Heart left ventricle (tissue), 16 donors: Measurements from ENCODE around the gene PRPF18. TPM values are rescaled to one million over a fixed set of nuclear protein-coding genes. Genes with fewer than 3 reads are reported as not detected.
A peak's percentile ranks its signal among the peaks of the same experiment; 100 is the strongest.

Experiments used
- ATAC-seq, 4 donors: fragments of 200-7000 bp; cut with Tn5 transposase; one replicate each; pipeline ENCODE4 v1.9.1; 2020 to 2022; ENCODE audit warnings: moderate library complexity in 4 of 4, mild to moderate bottlenecking in 3 of 4, moderate number of reproducible peaks in 1 of 4
- DNase-seq, 5 donors: peaks; one replicate each; pipeline ENCODE4 v3.0.0-alpha.2; 2020
- H3K27ac ChIP-seq, 12 donors: fragments of 200-600 bp; sonication (generic) in 4 of 12; one replicate each; pipeline versions ENCODE4 v1.5.0 to v1.8.0; 2016 to 2022; ENCODE audit warnings: mild to moderate bottlenecking in 2 of 12
- H3K27me3 ChIP-seq, 9 donors: fragments of 200-600 bp; sonication (generic) in 2 of 9; one replicate each; pipeline versions ENCODE4 v1.5.1 to v1.8.0; 2016 to 2022; ENCODE audit warnings: mild to moderate bottlenecking in 3 of 9
- H3K36me3 ChIP-seq, 9 donors: fragments of 200-600 bp; sonication (generic) in 2 of 9; one replicate each; pipeline versions ENCODE4 v1.5.0 to v1.8.0; 2018 to 2022; ENCODE audit warnings: mild to moderate bottlenecking in 2 of 9
- H3K4me1 ChIP-seq, 12 donors: fragments of 200-600 bp; sonication (generic) in 4 of 12; one replicate each; pipeline versions ENCODE4 v1.5.0 to v1.8.0; 2016 to 2022; ENCODE audit warnings: mild to moderate bottlenecking in 3 of 12
- H3K4me3 ChIP-seq, 12 donors: fragments of 200-600 bp; sonication (generic) in 4 of 12; one replicate each; pipeline versions ENCODE4 v1.5.0 to v1.8.0; 2017 to 2022; ENCODE audit warnings: mild to moderate bottlenecking in 9 of 12, moderate library complexity in 4 of 12
- H3K9me3 ChIP-seq, 12 donors: fragments of 200-600 bp; sonication (generic) in 4 of 12; one replicate each; pipeline versions ENCODE4 v1.5.0 to v1.8.0; 2016 to 2022; ENCODE audit warnings: mild to moderate bottlenecking in 1 of 12
- POLR2A ChIP-seq, 2 donors: fragments of 450-650 bp; IDR thresholded peaks; one replicate each; pipeline ENCODE4 v1.6.1; 2017; ENCODE audit warnings: antibody characterized with exemption in 2 of 2, mild to moderate bottlenecking in 2 of 2, moderate library complexity in 2 of 2
- whole genome bisulfite sequencing, 4 donors: extraction: QIAGEN DNeasy Blood & Tissue Kit in 2 of 4; methylation state at CpG; one replicate each; pipeline versions ENCODE4 v1.1.5 to v1.1.7; 2013 to 2018; 5-methylcytosine and 5-hydroxymethylcytosine counted together
- intact Hi-C, 10 donors: fragments of 100-400 bp; cut with DNase I; formaldehyde crosslinking; loops; one replicate each; pipeline versions ENCODE4 v1.11.1 to v1.14.2; 2022
- polyA plus RNA-seq, 2 donors: library from polyadenylated mRNA; stranded (reverse); fragments of 200-250 nt; gene quantifications; one replicate each; pipeline ENCODE4 v1.2.3, GENCODE V29; 2013
- total RNA-seq, 9 donors: library from RNA; depleted of rRNA in 2 of 9; stranded (reverse); fragments of >200 nt in 2 of 9; fragmentation: NEBNext Ultra II Directional in 3 of 9; extraction: Animal tissue kit (Norgen Biotek cat#: 25700) in 3 of 9; gene quantifications; one replicate each; pipeline versions ENCODE4 v1.1.0 to v1.2.4, GENCODE V29; 2016 to 2023
- TF ChIP-seq, protein P1 (sequence below), 12 donors: fragments of 200-600 bp; sonication (generic) in 4 of 12; IDR thresholded peaks; one replicate each; pipeline versions ENCODE4 v1.5.0 to v1.8.0; 2018 to 2022; ENCODE audit warnings: antibody characterized with exemption in 12 of 12, mild to moderate bottlenecking in 5 of 12
- donor health status: ischemic (EF 13 %, LVEDD 7.1; RV severe dilation, severe dysfunction).
- donor health status: healthy with polysubstance abuse.
- donor health status: DM: no; HTN: yes; CAD: no.
- donor health status: DM: no; HTN: no; CAD: no.
- donor health status: ischemic (EF 25% LVEDD 6.9; RV normal size, moderate dysfunction).
- donor health status: ischemic (EF 25% LVEDD 5.7; RV mildly dilated, moderate dysfunction).
- donor health status: healthy.
- donor health status: DM: yes; HTN: yes; CAD: no.
- donor health status: ischemic (EF 35%, LVEDD 5.7; RV mildly dilated, moderate dysfunction).
- donor health status: nonischemic (EF 11% LVEDD 7.7; RV severe dilation, severe dysfunction).
- donor health status: DM: yes; HTN: yes; CAD: no.
- donor health status: PGD.
- donor health status: ischemic (EF 29% LVEDD 5.4; RV normal size, mild dysfunction).
- donor health status: nonischemic (EF 23%, LVEDD 6.1; RV moderate dilation, normal function).

PRPF18 gene
- total and polyA plus RNA-seq, 11 donors: 8.9 to 19.1 (median 14.7) TPM

DNA sequence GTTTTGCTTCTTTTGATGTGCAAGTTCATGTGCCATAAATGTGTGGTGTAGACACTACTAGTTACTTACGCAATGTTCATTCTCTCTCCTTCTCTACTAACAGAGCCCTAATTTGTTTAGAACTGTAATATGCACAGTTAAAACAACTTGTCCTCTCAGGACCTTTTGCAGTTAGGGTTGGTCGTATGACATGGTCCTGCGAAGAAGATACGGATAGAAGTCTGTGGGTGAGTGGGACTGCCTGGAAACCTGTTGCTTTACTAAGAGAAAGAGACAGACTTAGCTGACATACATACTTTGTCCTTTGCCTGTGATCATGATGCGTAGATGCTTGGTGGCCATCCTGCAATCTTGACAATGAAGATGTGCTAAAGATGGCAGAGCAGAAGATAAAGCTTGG lies 51.1 kb downstream of the PRPF18 start:
- no peak overlapping the region for H3K27ac ChIP-seq
- no peaks in the 10 kb centered on the region for H3K27me3 ChIP-seq
- TF ChIP-seq, protein P1, sequence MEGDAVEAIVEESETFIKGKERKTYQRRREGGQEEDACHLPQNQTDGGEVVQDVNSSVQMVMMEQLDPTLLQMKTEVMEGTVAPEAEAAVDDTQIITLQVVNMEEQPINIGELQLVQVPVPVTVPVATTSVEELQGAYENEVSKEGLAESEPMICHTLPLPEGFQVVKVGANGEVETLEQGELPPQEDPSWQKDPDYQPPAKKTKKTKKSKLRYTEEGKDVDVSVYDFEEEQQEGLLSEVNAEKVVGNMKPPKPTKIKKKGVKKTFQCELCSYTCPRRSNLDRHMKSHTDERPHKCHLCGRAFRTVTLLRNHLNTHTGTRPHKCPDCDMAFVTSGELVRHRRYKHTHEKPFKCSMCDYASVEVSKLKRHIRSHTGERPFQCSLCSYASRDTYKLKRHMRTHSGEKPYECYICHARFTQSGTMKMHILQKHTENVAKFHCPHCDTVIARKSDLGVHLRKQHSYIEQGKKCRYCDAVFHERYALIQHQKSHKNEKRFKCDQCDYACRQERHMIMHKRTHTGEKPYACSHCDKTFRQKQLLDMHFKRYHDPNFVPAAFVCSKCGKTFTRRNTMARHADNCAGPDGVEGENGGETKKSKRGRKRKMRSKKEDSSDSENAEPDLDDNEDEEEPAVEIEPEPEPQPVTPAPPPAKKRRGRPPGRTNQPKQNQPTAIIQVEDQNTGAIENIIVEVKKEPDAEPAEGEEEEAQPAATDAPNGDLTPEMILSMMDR (IDR thresholded peaks at IDR 0.05): no peak
- TF ChIP-seq POLR2A (IDR thresholded peaks at IDR 0.05): no peak
- ATAC-seq: no peak
- peaks cover 0 to 14% (median 9%) of the 10 kb centered on the region in 12 donors for H3K9me3 ChIP-seq
- intact Hi-C loops: no loop called here
- no peak overlapping the region for H3K4me3 ChIP-seq
- 88 to 93% (median 89%) methylated on average over 5 of the region's 5 CpGs for WGBS, 4 donors
- H3K36me3 ChIP-seq: peaks cover 0 to 37% (median 21%) of the 10 kb centered on the region in 9 donors
- peaks cover 0 to 26% (median 5%) of the 10 kb centered on the region in 12 donors for H3K4me1 ChIP-seq
- no peak for DNase-seq

DNA sequence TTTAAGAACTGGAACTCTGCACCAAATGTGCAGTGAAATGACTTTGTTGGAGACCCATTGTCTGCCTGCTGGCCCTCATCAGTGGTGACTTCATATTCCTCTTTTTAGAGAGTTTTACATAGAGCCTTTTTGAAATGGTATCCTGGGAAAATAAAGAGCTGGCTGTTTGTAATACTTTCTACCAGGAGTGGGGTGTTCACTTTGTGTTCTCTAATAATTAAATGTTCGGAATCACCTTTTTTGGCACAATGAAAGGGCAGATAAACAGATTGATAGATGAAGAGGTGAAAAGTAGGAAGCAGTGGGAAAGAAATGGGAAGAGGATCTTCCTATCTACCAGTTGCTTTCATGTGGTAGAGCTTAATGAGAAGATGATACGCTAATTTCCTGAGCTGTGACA lies 55.5 kb downstream of the PRPF18 start:
- intact Hi-C loops: no loop called here
- Histone ChIP-seq H3K27ac (no peak overlapping the region), H3K4me1 (no peaks in the 10 kb centered on the region), H3K4me3 (no peak overlapping the region), H3K27me3 (no peaks in the 10 kb centered on the region), H3K9me3 (peaks cover 0 to 16% (median 9%) of the 10 kb centered on the region in 12 donors), H3K36me3 (peaks cover 2 to 65% (median 50%) of the 10 kb centered on the region in 9 donors)
- DNase-seq: no peak
- no peak for TF ChIP-seq POLR2A (IDR thresholded peaks at IDR 0.05)
- TF ChIP-seq, protein P1 (IDR thresholded peaks at IDR 0.05): no peak
- 98 to 99% (median 99%) methylated on average over 2 of the region's 2 CpGs for WGBS, 4 donors
- ATAC-seq: no peak

DNA sequence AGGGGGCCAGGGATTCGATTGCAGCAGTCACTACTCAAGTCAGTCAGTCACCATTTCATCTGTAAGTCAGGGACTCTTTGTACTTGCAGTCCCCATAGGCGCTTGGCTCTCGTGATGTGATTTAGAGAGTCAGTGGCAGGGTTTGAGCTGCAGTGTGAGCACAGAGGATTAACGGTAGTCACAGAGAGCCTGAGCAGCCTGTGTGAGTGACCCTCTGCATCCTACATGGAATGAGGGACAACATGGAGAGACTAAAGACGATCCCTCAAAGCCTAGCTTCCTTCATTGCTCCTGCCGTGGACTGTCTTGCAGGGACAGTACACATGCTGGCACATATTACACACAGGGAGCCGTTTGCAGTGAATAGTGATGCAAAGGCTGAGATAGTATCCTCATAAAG lies 56.3 kb downstream of the PRPF18 start:
- Histone ChIP-seq H3K27ac (no peak overlapping the region), H3K27me3 (no peaks in the 10 kb centered on the region), H3K9me3 (peaks cover 0 to 16% (median 9%) of the 10 kb centered on the region in 12 donors), H3K4me1 (no peaks in the 10 kb centered on the region), H3K36me3 (peaks cover 2 to 72% (median 57%) of the 10 kb centered on the region in 9 donors), H3K4me3 (no peak overlapping the region)
- no peak for ATAC-seq
- no peak for DNase-seq
- TF ChIP-seq, protein P1 (IDR thresholded peaks at IDR 0.05): no peak
- TF ChIP-seq POLR2A (IDR thresholded peaks at IDR 0.05): no peak
- 81 to 97% (median 88%) methylated on average over 6 to 7 of the region's 7 CpGs for WGBS, 4 donors
- intact Hi-C loops: no loop called here

DNA sequence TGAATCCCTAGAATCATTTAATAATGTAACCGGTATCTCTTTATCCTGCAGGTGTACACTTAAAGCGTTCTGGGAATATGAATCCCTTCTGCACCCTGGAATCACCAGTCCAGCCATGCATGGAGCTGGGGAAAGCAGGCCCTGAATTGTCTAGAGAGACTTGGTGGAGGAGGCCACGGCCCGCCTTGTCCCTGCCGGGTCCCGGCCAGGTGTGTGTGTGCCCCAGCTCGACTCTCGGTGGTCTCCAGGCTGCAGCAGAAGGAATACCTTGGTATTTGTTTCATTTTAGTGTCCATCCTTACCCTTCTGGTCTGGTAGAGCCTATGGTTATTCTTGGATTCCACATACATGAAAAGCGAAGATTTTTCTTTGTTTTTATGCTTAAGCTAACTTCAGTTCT lies 58.1 kb downstream of the PRPF18 start:
- DNase-seq (no peak), ATAC-seq (peak in 1 of 4 donors; percentile 7)
- TF ChIP-seq, protein P1 (IDR thresholded peaks at IDR 0.05): no peak
- intact Hi-C loops: no loop called here
- peaks cover 2 to 77% (median 62%) of the 10 kb centered on the region in 9 donors for H3K36me3 ChIP-seq
- WGBS, 4 donors: 93 to 96% (median 95%) methylated on average over 9 of the region's 9 CpGs
- H3K27ac ChIP-seq: no peak overlapping the region
- H3K4me1 ChIP-seq: no peaks in the 10 kb centered on the region
- H3K9me3 ChIP-seq: peaks cover 0 to 16% (median 9%) of the 10 kb centered on the region in 12 donors
- H3K27me3 ChIP-seq: no peaks in the 10 kb centered on the region
- H3K4me3 ChIP-seq: no peak overlapping the region
